Transverse colon (tissue), 4 donors: ENCODE results near the gene CLEC20A.

Experiments used
- CTCF ChIP-seq, 5 experiments: fragments of 200-600 bp in 3 of 5; fragments of 450-650 bp in 2 of 5; sonication (generic) in 3 of 5; IDR thresholded peaks; 1 replicate in 2 of 5; 2 replicates in 3 of 5; pipeline ENCODE4 v1.5.1; 2016 to 2017; ENCODE audit warnings: antibody characterized with exemption in 5 of 5, inconsistent platforms in 3 of 5, mild to moderate bottlenecking in 2 of 5, moderate library complexity in 1 of 5
- EP300 ChIP-seq: sonication (generic); formaldehyde crosslinking; IDR thresholded peaks from one replicate; pipeline ENCODE4 v1.6.1; 2017; ENCODE audit warnings: antibody characterized with exemption, low read depth
- POLR2A ChIP-seq: fragments of 450-650 bp; IDR thresholded peaks from one replicate; pipeline ENCODE4 v1.6.1; 2016; ENCODE audit warnings: antibody characterized with exemption, mild to moderate bottlenecking, moderate library complexity
- POLR2AphosphoS5 ChIP-seq, 3 donors: sonication (generic); formaldehyde crosslinking; IDR thresholded peaks; one replicate each; pipeline ENCODE4 v1.6.1; 2016; ENCODE audit warnings: antibody characterized with exemption in 3 of 3

- TF ChIP-seq POLR2AphosphoS5 (IDR thresholded peaks at IDR 0.05) (no peak), CTCF (IDR thresholded peaks at IDR 0.05) (no peak), EP300 (no peak), POLR2A (no peak)
Observed at GRCh38 chr1:178541379-178541778, 44.6 kb upstream of the CLEC20A start.
